ENCODE measurements around the gene TM4SF20. TPM values are rescaled to one million over a fixed set of nuclear protein-coding genes. Genes with fewer than 3 reads are reported as not detected.

The TM4SF20 gene
- polyA plus RNA-seq, 1 donor (not counting 4 experiments of a cell fraction or from before 2014, with no cell fraction given), result not detected

GRCh38 chr2:227337442-227337841 lies 41.7 kb downstream of the TM4SF20 start:
- H4K20me1 ChIP-seq (ENCODE audit: control insufficient read depth, extremely low read depth, insufficient read depth, low read length), result no peaks in the 10 kb centered on the region
- no peak overlapping the region for H3K9ac ChIP-seq (ENCODE audit: control insufficient read depth, extremely low read depth, insufficient read depth, low read length)
- DNase-seq (ENCODE audit: low read depth, low spot score) (no peak), FAIRE-seq (no peak)
- no peaks in the 10 kb centered on the region for H3K27me3 ChIP-seq (ENCODE audit: control insufficient read depth, extremely low read depth, insufficient read depth, low read length)
- H3K27ac ChIP-seq (ENCODE audit: control insufficient read depth, insufficient read depth, low read length), result no peak overlapping the region
- dilution Hi-C loops (cut with MboI; ENCODE audit: extremely low pct_ligation_motif_present, low sequenced_read_pairs), result no loop called here
- no peaks in the 10 kb centered on the region for H3K79me2 ChIP-seq (ENCODE audit: control insufficient read depth, insufficient read depth, low read length)
- H3K9me1 ChIP-seq (ENCODE audit: control insufficient read depth, extremely low read depth, insufficient read depth, low read length), result no peaks in the 10 kb centered on the region
- no peaks in the 10 kb centered on the region for H3K9me3 ChIP-seq (ENCODE audit: control insufficient read depth, low read depth, low read length)
- no peak overlapping the region for H3K4me3 ChIP-seq (ENCODE audit: control insufficient read depth in 2 of 3, extremely low read depth in 1 of 3, insufficient read depth in 2 of 3, low read depth in 1 of 3, low read length in 3 of 3)
- H3K4me1 ChIP-seq (ENCODE audit: control insufficient read depth, extremely low read depth, insufficient read depth, low read length), result no peaks in the 10 kb centered on the region
- no peak overlapping the region for H2AFZ ChIP-seq (ENCODE audit: control insufficient read depth, low read length)
- TF ChIP-seq EZH2 (IDR thresholded peaks at IDR 0.05; ENCODE audit: low read length) (no peak), CTCF (optimal IDR thresholded peaks at IDR 0.05 in 1 of 3, IDR thresholded peaks at IDR 0.05 in 1 of 3, conservative IDR thresholded peaks at IDR 0.05 in 1 of 3; ENCODE audit: extremely low read depth in 1 of 3, insufficient read depth in 2 of 3, low read length in 3 of 3) (no peak)
- no peak overlapping the region for H3K4me2 ChIP-seq (ENCODE audit: control insufficient read depth, extremely low read depth, insufficient read depth, low read depth, low read length)
- H3K36me3 ChIP-seq (ENCODE audit: control insufficient read depth in 2 of 2, extremely low read depth in 1 of 2, insufficient read depth in 2 of 2, low read length in 2 of 2), result peaks cover 7 to 11% of the 10 kb centered on the region in 2 experiments

GRCh38 chr2:227335713-227336112 lies 43.4 kb downstream of the TM4SF20 start:
- TF ChIP-seq EZH2 (IDR thresholded peaks at IDR 0.05; ENCODE audit: low read length), result no peak
- no peak for TF ChIP-seq CTCF (optimal IDR thresholded peaks at IDR 0.05 in 1 of 3, IDR thresholded peaks at IDR 0.05 in 1 of 3, conservative IDR thresholded peaks at IDR 0.05 in 1 of 3; ENCODE audit: extremely low read depth in 1 of 3, insufficient read depth in 2 of 3, low read length in 3 of 3)
- no peak overlapping the region for H3K4me3 ChIP-seq (ENCODE audit: control insufficient read depth in 2 of 3, extremely low read depth in 1 of 3, insufficient read depth in 2 of 3, low read depth in 1 of 3, low read length in 3 of 3)
- no peaks in the 10 kb centered on the region for H3K9me1 ChIP-seq (ENCODE audit: control insufficient read depth, extremely low read depth, insufficient read depth, low read length)
- FAIRE-seq (no peak), DNase-seq (ENCODE audit: low read depth, low spot score) (no peak)
- peaks cover 5% of the 10 kb centered on the region for H3K79me2 ChIP-seq (ENCODE audit: control insufficient read depth, insufficient read depth, low read length)
- H3K27me3 ChIP-seq (ENCODE audit: control insufficient read depth, extremely low read depth, insufficient read depth, low read length), result no peaks in the 10 kb centered on the region
- H3K4me1 ChIP-seq (ENCODE audit: control insufficient read depth, extremely low read depth, insufficient read depth, low read length), result no peaks in the 10 kb centered on the region
- no peak overlapping the region for H3K27ac ChIP-seq (ENCODE audit: control insufficient read depth, insufficient read depth, low read length)
- H3K4me2 ChIP-seq (ENCODE audit: control insufficient read depth, extremely low read depth, insufficient read depth, low read depth, low read length), result no peak overlapping the region
- H3K9me3 ChIP-seq (ENCODE audit: control insufficient read depth, low read depth, low read length), result no peaks in the 10 kb centered on the region
- H3K9ac ChIP-seq (ENCODE audit: control insufficient read depth, extremely low read depth, insufficient read depth, low read length), result no peak overlapping the region
- no peak overlapping the region for H2AFZ ChIP-seq (ENCODE audit: control insufficient read depth, low read length)
- no peaks in the 10 kb centered on the region for H4K20me1 ChIP-seq (ENCODE audit: control insufficient read depth, extremely low read depth, insufficient read depth, low read length)
- peaks cover 7 to 11% of the 10 kb centered on the region in 2 experiments for H3K36me3 ChIP-seq (ENCODE audit: control insufficient read depth in 2 of 2, extremely low read depth in 1 of 2, insufficient read depth in 2 of 2, low read length in 2 of 2)
- dilution Hi-C loops (cut with MboI; ENCODE audit: extremely low pct_ligation_motif_present, low sequenced_read_pairs), result no loop called here

Data from keratinocyte (primary cell).